Activated T-helper 1 cell treated with Interleukin-2 at 50 U/mL for 16 hours (primary cell): ENCODE measurements around the gene HS1BP3.

Experiments
- DNase-seq: peaks from one replicate; pipeline ENCODE4 v3.0.0-alpha.2; 2020; ENCODE audit warnings: low read depth

The HS1BP3 gene

GRCh38 chr2:20650877-20651730, at the start of gene HS1BP3:
HS1BP3 (minus strand) TSS chr2:20651098; CDS start chr2:20651063, 35 bp downstream.
- DNase-seq, result peak; percentile 88

GRCh38 chr2:20698916-20699613, 48.2 kb upstream of the HS1BP3 start:
- DNase-seq, result no peak

- DNase-seq, result no peak
Observed at GRCh38 chr2:20697322-20697934, 46.5 kb upstream of the HS1BP3 start.

- DNase-seq, result no peak
Observed at GRCh38 chr2:20696366-20696765, 45.5 kb upstream of the HS1BP3 start.

- DNase-seq, result no peak
Observed at GRCh38 chr2:20693317-20693716, 42.4 kb upstream of the HS1BP3 start.

GRCh38 chr2:20692081-20692480, 41.2 kb upstream of the HS1BP3 start:
- no peak for DNase-seq

GRCh38 chr2:20691076-20691734, 40.3 kb upstream of the HS1BP3 start:
- DNase-seq, result no peak

- DNase-seq, result no peak
Observed at GRCh38 chr2:20689428-20690264, 38.7 kb upstream of the HS1BP3 start.

GRCh38 chr2:20687260-20687832, 36.4 kb upstream of the HS1BP3 start:
- no peak for DNase-seq

- DNase-seq, result no peak
Observed at GRCh38 chr2:20684581-20685063, 33.7 kb upstream of the HS1BP3 start.

GRCh38 chr2:20682167-20682920, 31.4 kb upstream of the HS1BP3 start:
- no peak for DNase-seq

- no peak for DNase-seq
Observed at GRCh38 chr2:20680744-20681375, 30.0 kb upstream of the HS1BP3 start.

- DNase-seq, result no peak
Observed at GRCh38 chr2:20678780-20679179, 27.9 kb upstream of the HS1BP3 start.

- DNase-seq, result no peak
Observed at GRCh38 chr2:20678086-20678395, 27.1 kb upstream of the HS1BP3 start.

- DNase-seq, result no peak
Observed at GRCh38 chr2:20677301-20678085, 26.6 kb upstream of the HS1BP3 start.

- no peak for DNase-seq
Observed at GRCh38 chr2:20676353-20677215, 25.7 kb upstream of the HS1BP3 start.

GRCh38 chr2:20675701-20676352, 24.9 kb upstream of the HS1BP3 start:
- no peak for DNase-seq
